ENCODE measurements around the gene PRICKLE1.

Gene PRICKLE1

GRCh38 chr12:42565633-42566032 lies 23.9 kb downstream of the PRICKLE1 start:
- H3K4me2 ChIP-seq, result no peak overlapping the region
- H3K9ac ChIP-seq, result no peak overlapping the region
- no peak overlapping the region for H3K27ac ChIP-seq
- H3K4me3 ChIP-seq (IDR thresholded peaks at IDR 0.05; ENCODE audit: insufficient read depth, low read depth, low read length), result no peak overlapping the region
- no peaks in the 10 kb centered on the region for H3K79me2 ChIP-seq (ENCODE audit: insufficient read depth, low read depth)
- no peaks in the 10 kb centered on the region for H3K36me3 ChIP-seq (ENCODE audit: insufficient read depth)
- H2AFZ ChIP-seq (ENCODE audit: low read depth), result no peak overlapping the region
- peaks cover 13% of the 10 kb centered on the region for H3K4me1 ChIP-seq (ENCODE audit: low read depth, poor library complexity, severe bottlenecking)
- H3K27me3 ChIP-seq (ENCODE audit: insufficient read depth, low read depth), result no peaks in the 10 kb centered on the region
- TF ChIP-seq, protein P1, sequence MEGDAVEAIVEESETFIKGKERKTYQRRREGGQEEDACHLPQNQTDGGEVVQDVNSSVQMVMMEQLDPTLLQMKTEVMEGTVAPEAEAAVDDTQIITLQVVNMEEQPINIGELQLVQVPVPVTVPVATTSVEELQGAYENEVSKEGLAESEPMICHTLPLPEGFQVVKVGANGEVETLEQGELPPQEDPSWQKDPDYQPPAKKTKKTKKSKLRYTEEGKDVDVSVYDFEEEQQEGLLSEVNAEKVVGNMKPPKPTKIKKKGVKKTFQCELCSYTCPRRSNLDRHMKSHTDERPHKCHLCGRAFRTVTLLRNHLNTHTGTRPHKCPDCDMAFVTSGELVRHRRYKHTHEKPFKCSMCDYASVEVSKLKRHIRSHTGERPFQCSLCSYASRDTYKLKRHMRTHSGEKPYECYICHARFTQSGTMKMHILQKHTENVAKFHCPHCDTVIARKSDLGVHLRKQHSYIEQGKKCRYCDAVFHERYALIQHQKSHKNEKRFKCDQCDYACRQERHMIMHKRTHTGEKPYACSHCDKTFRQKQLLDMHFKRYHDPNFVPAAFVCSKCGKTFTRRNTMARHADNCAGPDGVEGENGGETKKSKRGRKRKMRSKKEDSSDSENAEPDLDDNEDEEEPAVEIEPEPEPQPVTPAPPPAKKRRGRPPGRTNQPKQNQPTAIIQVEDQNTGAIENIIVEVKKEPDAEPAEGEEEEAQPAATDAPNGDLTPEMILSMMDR (conservative IDR thresholded peaks at IDR 0.05; ENCODE audit: low read depth, low read length), result no peak
- no peaks in the 10 kb centered on the region for H4K20me1 ChIP-seq (ENCODE audit: insufficient read depth)

- TF ChIP-seq, protein P1 (conservative IDR thresholded peaks at IDR 0.05; ENCODE audit: low read depth, low read length), result no peak
Measured at GRCh38 chr12:42564996-42565395, 24.6 kb downstream of the PRICKLE1 start.

DNA sequence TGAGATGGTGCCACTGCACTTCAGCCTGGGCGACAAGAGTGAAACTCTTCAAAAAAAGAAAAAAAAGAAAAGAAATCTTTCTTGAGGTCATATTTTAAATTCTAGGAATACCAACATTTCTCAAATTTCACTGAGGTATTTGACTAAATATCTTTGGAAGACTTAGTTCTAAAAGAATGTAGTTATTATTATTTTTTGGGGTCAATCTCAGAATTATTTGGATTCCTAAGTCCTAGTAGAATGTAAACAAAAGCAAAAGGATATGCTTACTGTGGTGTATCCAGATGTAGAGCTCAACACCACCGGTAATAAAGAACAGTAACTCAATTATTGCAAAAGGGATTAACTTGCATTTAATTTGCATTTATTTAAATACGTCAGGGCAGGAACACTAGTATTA lies 25.0 kb downstream of the PRICKLE1 start:
- H3K36me3 ChIP-seq (ENCODE audit: insufficient read depth), result no peaks in the 10 kb centered on the region
- no peaks in the 10 kb centered on the region for H4K20me1 ChIP-seq (ENCODE audit: insufficient read depth)
- H3K27me3 ChIP-seq (ENCODE audit: insufficient read depth, low read depth), result no peaks in the 10 kb centered on the region
- H3K79me2 ChIP-seq (ENCODE audit: insufficient read depth, low read depth), result no peaks in the 10 kb centered on the region
- H3K4me1 ChIP-seq (ENCODE audit: low read depth, poor library complexity, severe bottlenecking), result peaks cover 10% of the 10 kb centered on the region
- no peak overlapping the region for H3K4me3 ChIP-seq (IDR thresholded peaks at IDR 0.05; ENCODE audit: insufficient read depth, low read depth, low read length)
- TF ChIP-seq, protein P1 (conservative IDR thresholded peaks at IDR 0.05; ENCODE audit: low read depth, low read length), result no peak
- H3K9ac ChIP-seq, result no peak overlapping the region
- no peak overlapping the region for H3K4me2 ChIP-seq
- H3K27ac ChIP-seq, result no peak overlapping the region
- H2AFZ ChIP-seq (ENCODE audit: low read depth), result no peak overlapping the region

More at GRCh38 chr12:42564996-42565395, 24.6 kb downstream of the PRICKLE1 start:
- no peaks in the 10 kb centered on the region for H3K27me3 ChIP-seq (ENCODE audit: insufficient read depth, low read depth)
- H3K4me1 ChIP-seq (ENCODE audit: low read depth, poor library complexity, severe bottlenecking), result peaks cover 13% of the 10 kb centered on the region
- no peak overlapping the region for H3K9ac ChIP-seq
- no peaks in the 10 kb centered on the region for H3K79me2 ChIP-seq (ENCODE audit: insufficient read depth, low read depth)
- no peak overlapping the region for H3K27ac ChIP-seq
- no peak overlapping the region for H3K4me2 ChIP-seq
- H4K20me1 ChIP-seq (ENCODE audit: insufficient read depth), result no peaks in the 10 kb centered on the region
- H3K36me3 ChIP-seq (ENCODE audit: insufficient read depth), result no peaks in the 10 kb centered on the region
- H2AFZ ChIP-seq (ENCODE audit: low read depth), result no peak overlapping the region
- H3K4me3 ChIP-seq (IDR thresholded peaks at IDR 0.05; ENCODE audit: insufficient read depth, low read depth, low read length), result no peak overlapping the region

DNA sequence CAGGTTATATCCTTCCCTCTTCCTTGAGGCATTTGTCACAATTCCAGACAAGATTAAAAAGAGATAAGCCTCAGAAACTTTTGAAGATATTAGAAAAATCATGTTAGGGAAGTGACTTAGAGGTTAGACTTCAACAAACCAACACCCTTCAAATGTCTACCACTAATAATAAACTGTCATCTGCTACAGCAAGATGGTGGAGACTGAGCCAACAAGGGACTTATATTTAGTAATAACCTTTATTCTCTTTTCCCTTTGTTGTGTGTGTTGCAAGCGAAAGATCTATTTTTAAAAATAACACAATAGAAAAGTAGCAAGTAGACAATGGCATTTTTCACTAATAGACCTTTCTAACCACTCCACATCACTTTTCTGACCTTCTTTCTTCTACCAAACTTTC lies 28.6 kb downstream of the PRICKLE1 start:
- Histone ChIP-seq H3K9ac (no peak overlapping the region), H3K27me3 (ENCODE audit: insufficient read depth, low read depth) (no peaks in the 10 kb centered on the region), H3K79me2 (ENCODE audit: insufficient read depth, low read depth) (no peaks in the 10 kb centered on the region), H3K27ac (no peak overlapping the region), H3K4me1 (ENCODE audit: low read depth, poor library complexity, severe bottlenecking) (no peaks in the 10 kb centered on the region), H3K36me3 (ENCODE audit: insufficient read depth) (no peaks in the 10 kb centered on the region), H2AFZ (ENCODE audit: low read depth) (no peak overlapping the region), H3K4me2 (no peak overlapping the region), H4K20me1 (ENCODE audit: insufficient read depth) (no peaks in the 10 kb centered on the region), H3K4me3 (IDR thresholded peaks at IDR 0.05; ENCODE audit: insufficient read depth, low read depth, low read length) (no peak overlapping the region)
- TF ChIP-seq, protein P1 (conservative IDR thresholded peaks at IDR 0.05; ENCODE audit: low read depth, low read length), result no peak
